GM21390 (cell line): ENCODE measurements around the gene SIL1.

Experiments
- ATAC-seq: cut with Tn5 transposase; IDR thresholded peaks from one replicate; pipeline ENCODE4 v1.9.1; 2021; ENCODE audit not compliant: unreplicated experiment

Gene SIL1

GRCh38 chr5:138947780-138948179 lies 250.4 kb downstream of the SIL1 start:
- no peak for ATAC-seq

- ATAC-seq: no peak
Observed at GRCh38 chr5:138946831-138947560, 251.2 kb downstream of the SIL1 start.

GRCh38 chr5:138946241-138946623 lies 251.9 kb downstream of the SIL1 start:
- ATAC-seq: no peak

DNA sequence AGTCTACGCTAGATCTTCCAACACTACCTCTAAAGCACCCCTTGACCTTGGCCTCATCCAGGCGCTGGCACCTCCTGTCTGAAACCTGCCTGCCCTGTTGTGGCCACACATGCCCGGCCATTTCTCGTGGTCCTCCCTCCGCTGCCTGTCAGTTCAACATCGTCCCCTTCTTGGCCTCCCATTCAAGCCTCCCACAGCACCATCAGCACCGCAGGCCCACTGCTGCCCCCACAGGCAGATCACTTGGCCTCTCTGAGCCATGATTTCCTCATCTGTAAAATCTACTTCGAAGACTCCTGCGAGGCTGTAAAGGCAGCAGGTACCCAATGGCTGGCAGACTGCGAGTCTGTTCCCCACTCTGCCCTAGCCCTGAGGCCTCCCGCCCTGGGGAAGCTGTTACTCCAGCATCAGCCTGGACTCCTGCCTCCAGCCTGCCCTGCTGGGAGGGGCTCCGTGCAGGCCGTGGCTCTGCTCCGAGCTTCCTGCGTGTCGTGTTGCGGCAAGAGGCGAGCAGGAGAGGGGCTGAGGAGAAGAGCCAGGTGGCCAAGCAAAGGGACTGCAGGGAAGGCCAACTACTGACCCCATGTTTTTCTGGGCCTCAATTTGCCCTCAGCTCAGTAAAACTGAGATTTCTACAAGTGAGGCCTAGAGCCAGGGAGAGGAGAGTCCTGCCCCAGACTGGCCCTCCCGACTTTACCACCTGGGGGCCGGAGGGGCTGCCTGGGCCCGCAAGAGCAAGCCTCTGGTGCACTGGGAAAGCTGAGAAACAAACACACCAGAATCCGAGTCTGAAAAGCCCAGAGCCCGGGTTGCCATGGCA lies 252.5 kb downstream of the SIL1 start:
- no peak for ATAC-seq

- ATAC-seq: no peak
Observed at GRCh38 chr5:138944527-138945322, 253.4 kb downstream of the SIL1 start.

GRCh38 chr5:138943599-138944173 lies 254.5 kb downstream of the SIL1 start:
- ATAC-seq: no peak

DNA sequence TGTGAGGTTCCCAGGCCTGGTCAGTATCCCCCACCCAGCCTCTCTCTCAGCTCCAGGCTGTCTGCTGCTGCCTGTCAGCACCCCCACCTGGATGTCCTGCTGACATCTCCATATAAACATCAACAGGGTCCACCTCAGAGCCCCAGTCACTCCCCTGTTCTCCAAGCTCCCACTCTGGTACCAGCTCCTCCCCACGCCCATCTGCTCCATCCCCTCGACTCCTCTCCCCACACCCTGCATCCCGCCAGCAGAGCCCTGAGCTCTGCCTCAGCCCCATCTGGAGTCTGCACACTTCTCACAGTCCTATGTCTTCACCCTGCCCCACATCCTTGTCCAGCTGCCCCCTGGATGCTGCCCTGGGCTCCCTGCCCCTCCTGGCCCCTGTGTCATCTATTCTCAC lies 255.3 kb downstream of the SIL1 start:
- no peak for ATAC-seq

DNA sequence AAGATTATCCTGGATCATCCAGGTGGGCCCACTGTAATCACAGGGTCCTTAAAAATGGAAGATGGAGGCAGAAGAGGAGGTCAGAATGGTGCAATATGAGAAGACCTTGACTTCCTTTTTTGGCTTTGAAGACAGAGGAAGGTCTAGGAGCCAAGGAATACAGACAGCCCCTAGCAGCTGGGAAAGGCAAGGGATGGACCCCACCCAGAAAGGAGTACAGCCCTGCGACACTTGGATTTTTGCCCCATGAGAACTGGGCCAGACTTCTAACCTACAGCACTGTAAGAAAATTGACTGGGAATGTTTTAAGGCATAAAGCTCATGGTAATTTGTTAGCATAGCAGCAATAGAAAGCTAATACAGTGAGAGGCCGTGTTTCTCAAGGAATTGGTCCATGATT lies 256.1 kb downstream of the SIL1 start:
- ATAC-seq: no peak

DNA sequence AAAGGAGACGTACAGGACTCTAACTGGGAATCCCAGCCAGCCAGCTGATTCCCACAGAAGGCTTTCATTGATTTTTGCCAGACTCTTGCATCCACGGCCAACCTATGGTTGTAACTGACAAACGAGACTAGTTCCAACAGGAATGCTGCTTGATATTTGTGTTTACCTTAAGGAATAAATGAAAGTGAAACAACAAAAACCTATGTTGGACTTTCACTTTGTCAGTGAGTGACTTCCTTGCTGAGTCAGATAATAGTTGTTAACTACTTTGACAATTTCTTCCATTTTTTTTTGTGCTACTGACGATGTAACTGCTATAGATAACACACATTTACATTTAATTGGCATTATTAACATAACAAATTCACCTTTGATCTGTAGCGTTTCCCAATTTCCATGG lies 259.6 kb downstream of the SIL1 start:
- ATAC-seq: no peak

GRCh38 chr5:138937392-138938387 lies 260.5 kb downstream of the SIL1 start:
- no peak for ATAC-seq

DNA sequence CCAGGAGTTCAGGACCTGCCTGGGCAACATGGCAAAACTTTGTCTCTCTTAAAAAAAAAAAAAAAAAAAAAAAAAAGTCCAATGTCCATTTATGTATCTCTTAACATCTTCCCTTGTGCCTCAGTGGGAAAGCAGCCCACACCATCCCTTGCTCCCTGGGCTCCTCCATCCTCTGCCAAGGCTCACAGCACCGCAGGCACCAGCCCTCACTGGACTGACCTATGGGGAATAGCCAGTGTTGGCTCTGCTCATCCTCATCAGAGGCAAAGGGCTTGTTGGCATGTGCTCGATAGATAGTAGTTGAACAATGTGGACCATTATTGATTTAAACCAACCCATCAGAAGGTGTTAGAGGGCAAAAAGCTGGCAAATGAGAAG lies 261.2 kb downstream of the SIL1 start:
- no peak for ATAC-seq

- no peak for ATAC-seq
Observed at GRCh38 chr5:138936225-138936967, 261.8 kb downstream of the SIL1 start.

DNA sequence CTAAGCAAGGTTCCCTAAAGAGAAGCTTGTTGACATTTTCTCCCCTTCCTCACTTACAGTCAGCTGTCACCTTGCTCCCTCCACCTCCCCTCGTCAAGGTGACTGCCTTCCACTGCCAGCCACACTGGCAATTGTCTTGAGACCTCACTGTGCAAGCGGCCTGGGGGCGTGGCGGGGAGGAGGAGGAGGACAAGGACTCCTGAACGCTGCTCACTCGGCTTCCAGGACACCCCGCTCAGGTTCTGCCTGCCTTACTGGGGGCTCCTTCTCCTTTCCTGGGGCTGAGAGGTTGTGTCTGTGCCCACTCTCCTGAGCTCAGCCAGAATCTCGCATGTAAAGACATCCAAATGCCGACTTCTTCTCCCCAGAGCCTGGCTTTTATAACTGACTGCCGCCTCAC lies 262.7 kb downstream of the SIL1 start:
- ATAC-seq: no peak

DNA sequence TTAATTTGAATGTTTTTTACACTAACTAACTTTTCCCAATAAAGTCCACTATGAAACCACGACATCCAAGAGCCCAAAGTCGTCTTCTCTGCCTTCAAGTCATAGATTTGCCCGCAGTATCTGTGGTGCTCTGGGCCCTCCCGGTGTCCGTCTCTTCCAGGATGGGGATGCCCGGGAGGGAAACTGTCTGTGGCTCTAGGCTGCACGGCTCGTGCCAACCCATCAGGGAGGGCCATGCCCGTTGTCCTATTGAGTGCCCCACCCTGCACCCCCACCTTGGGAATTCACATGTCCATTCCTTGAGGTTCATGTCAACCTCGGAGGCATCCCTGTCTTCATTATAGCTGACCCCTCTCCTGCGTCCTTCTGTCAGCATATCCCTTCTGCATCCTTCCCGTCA lies 263.2 kb downstream of the SIL1 start:
- ATAC-seq: no peak

DNA sequence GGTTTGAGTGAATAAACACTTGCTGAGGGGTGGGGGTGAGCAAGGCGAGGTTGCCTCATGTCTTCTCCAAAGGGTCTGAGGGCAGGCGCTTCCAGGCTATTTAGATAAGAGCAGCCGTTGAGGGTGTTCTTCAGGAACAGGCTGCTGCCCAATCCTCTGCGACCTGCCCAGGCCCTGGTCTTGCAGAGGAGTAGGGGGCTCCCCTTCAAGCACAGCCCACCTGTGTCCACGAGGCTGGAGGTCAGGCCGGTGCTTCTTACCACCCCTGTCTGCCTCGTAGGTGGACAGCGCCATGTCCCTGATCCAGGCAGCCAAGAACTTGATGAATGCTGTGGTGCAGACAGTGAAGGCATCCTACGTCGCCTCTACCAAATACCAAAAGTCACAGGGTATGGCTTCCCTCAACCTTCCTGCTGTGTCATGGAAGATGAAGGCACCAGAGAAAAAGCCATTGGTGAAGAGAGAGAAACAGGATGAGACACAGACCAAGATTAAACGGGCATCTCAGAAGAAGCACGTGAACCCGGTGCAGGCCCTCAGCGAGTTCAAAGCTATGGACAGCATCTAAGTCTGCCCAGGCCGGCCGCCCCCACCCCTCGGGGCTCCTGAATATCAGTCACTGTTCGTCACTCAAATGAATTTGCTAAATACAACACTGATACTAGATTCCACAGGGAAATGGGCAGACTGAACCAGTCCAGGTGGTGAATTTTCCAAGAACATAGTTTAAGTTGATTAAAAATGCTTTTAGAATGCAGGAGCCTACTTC lies 264.5 kb downstream of the SIL1 start:
- no peak for ATAC-seq

DNA sequence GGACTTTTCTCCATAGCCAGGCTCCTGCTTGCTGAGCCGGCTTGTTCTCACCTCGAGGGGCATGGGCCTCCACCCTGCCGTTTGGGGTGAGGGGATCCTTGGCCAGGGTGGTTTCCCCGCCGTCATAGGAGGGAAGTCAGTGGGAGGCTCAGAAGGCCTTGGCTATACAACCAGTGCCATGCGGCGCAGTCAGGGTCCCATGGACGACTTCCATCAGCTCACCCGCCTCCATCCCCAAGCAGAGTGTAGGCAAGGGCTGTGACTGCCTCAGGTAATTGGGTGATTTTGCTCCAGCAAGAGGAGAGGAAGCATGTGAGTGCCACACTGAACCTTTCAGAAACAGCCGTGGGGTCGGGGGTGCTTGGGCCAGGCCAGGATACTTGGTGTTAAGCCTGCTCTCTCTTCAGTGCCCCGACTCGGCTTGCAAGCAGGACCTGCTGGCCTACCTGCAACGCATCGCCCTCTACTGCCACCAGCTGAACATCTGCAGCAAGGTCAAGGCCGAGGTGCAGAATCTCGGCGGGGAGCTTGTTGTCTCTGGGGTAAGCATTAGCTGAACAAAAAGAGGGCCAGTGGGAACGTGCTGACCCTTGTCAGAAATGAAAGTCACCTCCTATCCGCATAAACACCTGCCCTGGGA lies 265.9 kb downstream of the SIL1 start:
- no peak for ATAC-seq

DNA sequence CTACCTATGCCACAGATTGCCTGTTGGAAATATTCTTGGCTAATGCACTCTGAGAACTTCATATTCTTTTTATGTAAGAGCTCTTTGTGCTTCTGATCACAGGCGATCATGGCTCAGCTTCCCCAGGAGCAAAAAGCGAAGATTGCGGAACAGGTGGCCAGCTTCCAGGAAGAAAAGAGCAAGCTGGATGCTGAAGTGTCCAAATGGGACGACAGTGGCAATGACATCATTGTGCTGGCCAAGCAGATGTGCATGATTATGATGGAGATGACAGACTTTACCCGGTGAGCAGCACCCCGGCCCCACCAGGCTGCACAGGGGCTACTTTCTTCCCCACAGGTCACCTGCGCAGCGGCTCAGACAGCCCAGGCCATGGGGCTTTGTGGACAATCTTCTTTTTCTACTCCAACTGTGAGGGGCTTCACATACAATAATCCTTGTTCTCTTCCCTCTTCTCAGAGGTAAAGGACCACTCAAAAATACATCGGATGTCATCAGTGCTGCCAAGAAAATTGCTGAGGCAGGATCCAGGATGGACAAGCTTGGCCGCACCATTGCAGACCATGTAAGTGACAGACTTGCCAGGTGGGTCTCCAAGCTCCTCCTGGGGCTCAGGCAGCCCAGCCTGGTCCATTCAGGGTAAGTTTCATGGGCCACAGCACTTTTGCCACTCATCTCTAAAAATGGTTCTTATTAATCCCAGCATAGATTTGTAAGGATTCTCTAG lies 267.6 kb downstream of the SIL1 start:
- ATAC-seq: no peak

- no peak for ATAC-seq
Observed at GRCh38 chr5:138929571-138929955, 268.6 kb downstream of the SIL1 start.
